ENCODE measurements around the gene RCAN2.
"Not testable (repeated sequence)": the region's sequence is repeated elsewhere in the genome, so short reads cannot be mapped to it uniquely, and the experiment has no call there.

The RCAN2 gene

DNA sequence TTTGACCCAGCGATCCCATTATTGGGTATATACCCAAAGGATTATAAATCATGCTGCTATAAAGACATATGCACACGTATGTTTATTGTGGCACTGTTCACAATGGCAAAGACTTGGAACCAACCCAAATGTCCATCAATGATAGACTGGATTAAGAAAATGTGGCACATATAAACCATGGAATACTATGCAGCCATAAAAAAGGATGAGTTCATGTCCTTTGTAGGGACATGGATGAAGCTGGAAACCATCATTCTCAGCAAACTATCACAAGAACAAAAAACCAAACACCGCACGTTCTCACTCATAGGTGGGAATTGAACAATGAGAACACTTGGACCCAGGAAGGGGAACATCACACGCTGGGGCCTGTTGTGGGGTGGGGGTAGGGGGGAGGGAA, 103.5 kb downstream of the RCAN2 start:
- DNase-seq (ENCODE audit: low read depth) = not testable (repeated sequence)

DNA sequence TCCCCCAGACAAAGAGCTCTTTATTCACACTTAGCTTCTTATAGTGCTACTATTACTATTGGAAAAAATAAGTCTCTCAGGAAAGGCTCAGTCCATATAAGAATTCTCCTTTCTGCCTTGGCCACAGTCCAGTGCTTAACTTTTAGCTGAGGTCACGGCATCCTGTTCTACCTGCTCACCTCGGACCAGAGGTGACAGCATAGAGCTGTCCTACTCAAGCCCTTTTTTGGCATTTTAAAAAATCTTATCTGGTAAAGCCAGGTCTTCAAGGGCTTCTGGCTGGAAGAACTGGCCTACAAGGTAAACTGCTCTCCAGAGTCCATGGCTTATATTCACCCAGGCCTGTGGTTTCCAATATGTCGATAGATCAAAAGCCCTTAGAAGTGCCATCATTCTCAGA, 109.7 kb downstream of the RCAN2 start:
- DNase-seq (ENCODE audit: low read depth) = no peak

DNA sequence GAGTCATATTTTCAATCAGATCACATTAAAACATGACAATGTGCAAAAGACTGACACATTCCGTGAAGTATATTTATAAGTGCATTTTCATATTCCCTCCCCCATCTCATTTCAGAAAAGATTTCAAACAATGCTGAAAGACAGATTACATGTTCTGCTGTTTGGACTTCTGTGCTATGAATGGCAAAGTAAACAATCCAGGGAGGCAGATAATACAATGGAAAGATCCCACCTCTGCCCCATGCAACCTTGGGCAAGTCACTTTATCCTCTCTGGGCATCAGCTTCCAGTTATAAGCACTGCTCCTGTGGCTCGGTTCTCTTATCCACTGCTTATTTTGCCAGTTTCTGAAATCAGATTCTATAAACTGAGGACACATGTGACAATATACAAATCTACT, 110.2 kb downstream of the RCAN2 start:
- no peak for DNase-seq (ENCODE audit: low read depth)

DNA sequence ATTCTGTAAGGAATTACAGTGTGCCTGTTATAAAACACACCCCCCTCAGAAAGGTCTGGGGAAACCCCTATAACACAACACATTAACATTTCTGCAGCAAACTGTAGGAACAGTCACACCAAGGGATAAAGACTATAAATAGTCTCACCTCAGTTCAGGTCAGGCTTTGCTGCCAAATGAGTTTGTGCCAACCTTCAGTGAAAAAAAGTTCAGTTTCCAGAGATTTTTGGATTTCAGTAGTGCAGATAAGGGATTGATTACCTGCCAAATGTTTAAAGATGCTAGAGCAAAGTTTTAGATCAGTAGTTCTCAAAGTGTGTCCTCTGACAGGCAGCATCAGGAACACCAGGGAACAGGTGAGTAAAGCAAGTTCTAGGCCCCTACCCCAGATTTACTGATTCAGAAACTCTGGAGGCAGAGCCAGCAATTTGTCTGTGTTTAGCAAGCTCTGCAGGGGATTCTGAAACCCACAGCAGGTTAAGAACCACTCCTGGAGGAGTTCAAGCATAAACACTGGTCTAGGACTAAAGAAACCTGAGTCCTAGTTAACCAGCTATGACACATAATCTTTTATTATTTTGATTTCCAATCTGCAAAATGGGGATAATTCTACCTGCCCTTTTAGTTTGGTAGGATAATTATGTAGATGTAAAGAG, 111.0 kb downstream of the RCAN2 start:
- DNase-seq (ENCODE audit: low read depth) = no peak

DNA sequence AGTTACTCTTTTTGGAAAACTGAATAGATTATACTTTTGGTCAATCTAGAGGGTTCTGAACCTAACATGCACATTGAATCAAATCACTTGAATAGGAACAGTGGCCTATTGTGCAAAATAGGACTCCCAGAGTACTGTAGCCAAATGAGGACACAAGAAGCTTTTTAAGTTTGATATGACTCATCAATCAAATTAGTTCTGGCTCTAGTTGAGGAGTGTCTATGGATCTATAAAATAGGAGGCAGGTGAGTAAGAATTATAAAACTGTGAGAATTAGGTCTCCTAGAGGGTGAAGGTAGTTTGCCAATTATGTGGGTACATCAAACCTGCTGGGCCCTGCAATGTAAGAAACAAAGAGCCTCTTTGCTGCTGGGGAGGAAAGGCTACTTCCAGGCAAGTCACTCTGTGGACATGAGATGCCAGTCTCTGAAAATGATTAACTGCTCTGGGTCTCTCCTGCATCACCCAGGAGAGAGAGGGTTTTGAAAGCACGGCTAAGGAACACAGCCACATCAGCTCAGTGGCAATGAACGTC, 112.3 kb downstream of the RCAN2 start:
- DNase-seq (ENCODE audit: low read depth) = no peak

DNA sequence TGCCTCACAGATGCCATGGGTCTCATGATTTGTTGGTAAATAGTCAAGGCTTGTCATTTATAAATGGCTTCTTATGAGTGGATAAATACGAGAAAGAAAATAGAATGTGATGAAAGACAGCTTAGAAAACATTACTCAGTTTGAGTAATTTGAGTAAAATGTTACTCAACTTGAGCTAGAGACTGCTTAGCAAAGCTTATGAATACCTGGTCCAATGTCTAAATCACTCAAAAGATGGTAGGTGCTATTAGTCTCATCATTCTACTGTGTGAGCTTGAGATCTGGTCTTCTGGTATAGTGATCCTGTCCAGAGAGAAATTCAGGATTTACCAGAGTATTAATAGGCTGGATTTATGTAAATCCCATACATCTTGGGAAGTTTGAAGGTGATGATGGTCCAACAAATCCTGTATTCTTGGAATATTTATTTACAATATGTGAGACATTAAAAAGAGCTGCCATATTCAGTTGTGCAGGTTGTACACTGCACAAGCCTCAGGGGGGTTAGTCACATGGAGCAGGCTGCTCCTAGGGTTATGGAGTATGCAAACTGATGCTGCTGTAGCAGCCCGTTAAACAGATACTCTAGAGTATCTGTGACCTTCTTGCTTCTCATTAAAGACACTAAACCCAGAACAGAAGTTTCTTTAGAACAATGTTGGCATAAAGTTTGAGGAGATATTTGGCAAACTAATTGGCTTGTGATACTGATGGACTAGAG, 112.9 kb downstream of the RCAN2 start:
- DNase-seq (ENCODE audit: low read depth) = no peak

DNA sequence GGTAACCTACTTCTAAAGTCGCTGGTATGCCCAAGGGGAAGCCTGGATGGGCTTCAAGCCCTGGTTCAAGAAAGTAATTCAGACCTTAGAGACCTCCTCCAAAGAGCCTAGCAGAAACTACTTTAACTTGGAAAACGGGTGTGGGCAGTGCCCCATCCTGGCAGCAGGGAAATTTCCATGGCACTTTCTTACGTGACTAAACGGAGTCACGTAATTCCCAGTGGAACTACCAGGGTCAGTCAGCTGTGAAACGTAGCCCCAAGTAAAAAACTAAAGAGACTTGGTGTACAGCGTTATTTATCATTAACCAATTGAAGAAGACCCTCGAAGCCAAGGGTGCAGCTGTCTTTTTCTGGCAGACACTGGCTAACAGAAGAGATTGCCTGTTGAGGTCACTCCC, 114.0 kb downstream of the RCAN2 start:
- no peak for DNase-seq (ENCODE audit: low read depth)

DNA sequence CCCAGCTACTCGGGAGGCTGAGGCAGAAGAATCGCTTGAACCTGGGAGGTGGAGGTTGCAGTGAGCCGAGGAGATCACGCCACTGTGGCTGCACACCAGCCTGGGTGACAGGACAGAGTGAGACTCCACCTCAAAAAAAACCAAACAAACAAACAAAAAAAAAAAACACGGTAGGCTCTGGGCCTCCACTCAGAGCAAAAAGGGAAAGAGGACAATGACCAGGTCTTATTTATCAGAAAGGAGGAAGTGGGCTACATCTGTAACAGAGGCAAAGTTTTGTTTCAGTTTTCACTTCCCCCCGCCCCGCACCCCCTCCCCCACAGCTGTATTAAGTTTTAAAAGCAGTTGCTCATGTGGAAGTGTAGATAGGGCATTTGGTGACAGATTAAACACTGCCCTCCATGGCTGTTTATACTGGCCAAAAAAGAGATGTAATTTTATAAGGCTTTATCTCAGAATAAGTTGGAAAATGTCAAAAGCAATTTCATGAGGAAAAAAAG, 114.6 kb downstream of the RCAN2 start:
- DNase-seq (ENCODE audit: low read depth) = no peak

DNA sequence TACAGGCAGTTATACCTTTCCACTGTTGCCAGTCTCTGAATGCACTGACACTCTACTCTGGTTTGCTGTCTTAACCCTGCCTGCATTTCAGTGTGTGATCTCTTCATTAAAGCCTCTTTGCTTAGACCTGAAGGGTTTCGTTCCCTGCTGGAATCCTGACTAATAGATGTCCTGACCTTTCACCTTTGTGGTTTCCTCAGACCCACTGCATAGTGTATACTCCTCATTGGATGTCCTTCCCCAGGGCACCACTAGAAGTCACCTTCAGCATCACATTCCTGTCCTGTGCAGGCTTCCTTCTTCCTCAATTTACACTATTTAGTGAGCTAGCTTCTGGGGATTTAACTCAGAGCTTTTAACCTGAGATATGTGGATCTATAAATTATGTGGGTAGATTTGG, 120.6 kb downstream of the RCAN2 start:
- no peak for DNase-seq (ENCODE audit: low read depth)

DNA sequence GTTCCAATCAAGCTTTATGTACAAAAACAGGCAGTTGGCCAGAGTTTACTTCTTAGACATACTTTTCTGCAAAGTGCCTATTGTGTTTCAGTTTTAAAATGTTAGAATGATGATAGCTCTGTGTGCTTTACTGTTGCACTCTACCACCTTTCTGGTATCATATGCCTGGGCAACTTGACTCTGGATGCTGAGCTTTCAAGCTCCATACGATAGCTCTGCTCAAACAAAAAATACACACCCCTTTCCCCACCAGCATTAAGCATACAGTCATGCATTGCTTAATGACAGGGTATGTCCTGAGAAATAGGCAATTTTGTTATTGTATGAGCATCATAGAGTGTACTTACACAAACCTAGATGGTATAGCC, 123.1 kb downstream of the RCAN2 start:
- DNase-seq (ENCODE audit: low read depth) = no peak

DNA sequence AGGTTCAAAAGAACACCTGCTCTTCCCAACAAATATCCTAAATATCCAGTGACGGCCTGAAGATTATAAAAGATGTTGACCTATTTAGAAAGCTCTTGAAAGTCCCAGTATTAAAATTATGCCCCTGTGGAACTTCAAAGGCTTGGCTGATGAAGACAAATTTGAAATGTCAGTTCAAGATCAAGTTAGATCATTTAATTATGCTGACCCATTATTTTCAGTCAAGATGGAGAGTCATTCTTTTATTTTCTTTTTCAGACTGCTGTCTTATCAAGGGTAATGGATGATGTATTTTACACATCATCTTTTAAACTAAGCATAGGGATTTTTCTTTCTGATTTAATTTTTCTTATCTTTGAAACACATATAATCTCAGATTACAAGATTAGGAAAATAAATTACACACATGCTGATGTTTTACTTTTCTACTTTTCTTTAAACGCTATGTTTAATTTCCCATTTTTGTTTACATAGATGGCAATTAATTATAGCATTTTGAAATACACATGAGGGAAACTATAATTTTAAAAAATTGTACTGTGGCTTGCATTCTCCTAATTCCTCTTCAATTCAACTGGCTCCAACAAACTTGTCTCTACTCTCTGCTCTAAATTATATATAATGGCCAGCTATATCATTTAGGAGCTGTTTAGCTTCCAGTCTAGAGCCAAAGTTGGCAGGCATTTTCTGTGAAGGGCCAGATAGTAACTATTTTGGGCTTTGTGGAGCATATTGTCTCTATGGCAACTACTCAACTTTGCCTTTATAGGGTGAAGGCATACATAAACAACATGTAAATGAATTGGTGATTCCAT, 123.7 kb downstream of the RCAN2 start:
- no peak for DNase-seq (ENCODE audit: low read depth)

DNA sequence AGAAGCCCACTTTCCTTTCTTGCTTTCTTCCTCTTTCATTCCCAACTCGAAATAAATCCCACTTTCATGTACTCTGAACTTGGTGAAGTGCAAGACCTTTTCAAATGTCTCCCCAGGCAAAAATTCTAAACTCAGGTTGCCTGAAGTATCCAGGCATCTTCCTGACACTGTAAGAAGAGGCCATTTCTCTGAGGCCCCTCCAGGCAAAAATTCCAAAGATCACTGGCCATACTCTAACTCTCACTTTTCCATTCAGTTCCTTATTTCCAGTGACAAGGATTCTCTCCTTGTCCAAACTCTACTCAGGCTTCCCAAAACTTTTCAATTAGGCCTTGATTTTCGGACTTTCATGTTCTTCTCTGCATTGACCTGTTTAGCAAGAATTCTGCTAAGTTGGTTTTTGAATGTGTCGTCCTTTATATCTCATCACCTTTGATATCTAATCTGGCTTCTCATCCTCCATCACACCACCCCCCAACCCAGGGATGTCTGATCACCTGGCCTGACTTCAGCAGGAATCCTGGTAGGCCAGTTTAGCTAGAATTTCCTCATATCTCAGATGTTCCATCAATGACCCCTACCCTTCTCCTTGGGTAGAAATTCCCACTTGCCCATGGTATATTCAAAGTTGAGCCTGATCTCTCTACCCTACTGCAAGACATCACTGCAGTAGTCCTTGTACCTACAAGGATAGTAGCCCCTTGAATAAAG, 124.9 kb downstream of the RCAN2 start:
- no peak for DNase-seq (ENCODE audit: low read depth)

DNA sequence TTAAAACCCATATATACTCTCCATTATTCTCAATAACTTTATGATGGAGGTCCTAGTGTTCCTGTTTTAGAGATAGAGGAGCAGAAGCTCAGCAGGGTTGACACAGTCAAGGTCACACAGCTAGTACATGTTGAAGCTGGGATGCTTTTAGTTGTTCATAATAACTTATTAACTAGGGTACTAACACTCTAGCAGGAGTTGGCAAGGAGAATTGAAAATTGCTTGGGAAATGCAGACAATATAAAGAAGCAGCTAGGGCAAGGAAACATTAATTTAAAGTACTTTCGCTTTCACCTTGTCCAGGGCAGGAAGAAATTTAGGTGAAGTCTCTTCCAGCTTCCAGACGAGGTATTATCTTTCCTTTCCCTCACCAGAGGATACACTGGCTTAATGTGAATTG, 133.7 kb downstream of the RCAN2 start:
- no peak for DNase-seq (ENCODE audit: low read depth)

DNA sequence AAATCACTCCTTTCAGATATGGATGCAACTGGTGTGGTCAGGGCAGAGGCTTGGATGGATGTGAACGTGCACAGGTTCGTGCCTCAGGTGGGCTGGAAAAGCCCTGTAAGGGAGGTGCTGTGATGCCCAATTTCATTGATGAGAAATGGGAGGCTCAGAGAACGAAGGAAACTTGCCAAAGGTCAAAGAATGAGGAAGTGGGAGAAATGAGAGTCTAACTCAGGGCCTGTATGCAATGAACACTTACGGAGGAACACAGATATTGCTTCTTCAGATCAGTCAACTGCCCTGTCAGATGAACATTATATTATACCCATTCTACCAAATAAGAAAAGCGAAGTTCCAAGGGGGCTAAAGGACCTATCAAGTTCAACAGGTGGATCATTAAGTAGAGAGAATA, 134.7 kb downstream of the RCAN2 start:
- no peak for DNase-seq (ENCODE audit: low read depth)

DNA sequence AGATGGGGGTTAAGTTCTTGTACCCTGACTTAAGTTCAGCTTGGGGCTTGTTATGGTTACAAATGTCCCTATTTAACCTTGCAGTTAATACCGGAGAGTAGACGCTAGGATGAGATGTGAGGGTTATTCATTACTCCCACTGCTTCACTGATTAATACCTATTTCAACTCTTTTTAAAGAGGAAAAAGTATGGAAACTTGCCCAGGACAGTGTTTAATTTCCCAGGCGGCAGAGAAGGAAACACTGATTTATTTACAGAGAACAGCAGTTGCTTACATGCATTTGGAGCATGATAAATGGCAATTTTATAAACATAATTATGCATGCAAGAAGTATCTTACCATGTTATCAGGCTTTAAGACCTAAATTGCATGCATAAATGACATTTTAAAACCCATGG, 137.7 kb downstream of the RCAN2 start:
- no peak for DNase-seq (ENCODE audit: low read depth)

DNA sequence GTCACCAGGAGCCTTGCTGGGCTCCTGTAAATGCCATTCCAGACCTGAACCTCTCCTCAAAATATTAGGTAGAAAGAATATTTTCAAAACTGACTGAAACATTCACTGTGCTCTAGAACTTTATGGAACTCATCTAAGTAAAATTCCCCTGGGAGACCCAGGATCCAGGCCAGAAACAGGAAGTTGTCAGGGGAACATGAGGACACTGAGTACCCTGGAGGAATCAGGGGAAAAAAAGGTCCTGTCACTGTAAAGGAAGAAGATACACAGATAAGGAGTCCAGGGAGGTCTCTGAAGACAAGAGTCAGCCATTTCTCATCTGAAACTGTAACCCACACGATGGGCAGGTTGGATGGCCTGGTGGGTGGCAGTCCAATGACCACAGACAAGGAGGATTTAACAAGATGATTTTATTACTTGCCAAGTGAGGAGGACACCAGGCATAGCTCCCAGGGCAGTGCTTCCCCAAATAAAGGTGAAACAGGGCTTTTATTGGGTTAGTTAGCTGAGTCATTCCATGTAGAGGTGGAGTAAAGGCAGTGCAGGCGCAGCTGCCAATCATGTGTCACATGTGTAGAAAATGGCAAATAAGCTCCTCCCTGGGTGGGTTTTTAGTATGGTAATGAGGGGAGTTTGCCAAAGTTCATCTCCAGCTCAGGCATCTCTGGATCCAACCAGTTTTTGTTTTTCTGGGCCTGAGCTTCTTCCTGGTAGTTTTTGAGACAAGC, 138.5 kb downstream of the RCAN2 start:
- no peak for DNase-seq (ENCODE audit: low read depth)

DNA sequence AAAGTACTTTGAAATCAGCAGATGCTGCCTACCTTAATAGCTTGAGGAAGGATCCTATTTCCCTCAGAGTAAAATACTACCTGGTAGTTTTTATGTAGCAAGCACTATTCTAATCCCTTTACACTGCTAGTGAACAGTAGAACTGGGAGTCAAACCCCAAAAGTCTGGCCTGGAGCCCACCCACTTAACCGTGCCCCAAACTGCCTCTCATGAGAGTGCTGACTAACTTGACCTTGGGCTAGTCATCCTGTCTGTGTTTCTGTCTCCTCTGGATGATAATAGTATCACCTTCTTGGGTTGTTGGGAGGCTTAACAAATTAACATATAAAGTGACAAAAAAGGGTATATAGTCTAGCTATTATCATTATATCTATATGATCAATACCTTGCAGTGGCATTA, 140.5 kb downstream of the RCAN2 start:
- DNase-seq (ENCODE audit: low read depth) = no peak

DNA sequence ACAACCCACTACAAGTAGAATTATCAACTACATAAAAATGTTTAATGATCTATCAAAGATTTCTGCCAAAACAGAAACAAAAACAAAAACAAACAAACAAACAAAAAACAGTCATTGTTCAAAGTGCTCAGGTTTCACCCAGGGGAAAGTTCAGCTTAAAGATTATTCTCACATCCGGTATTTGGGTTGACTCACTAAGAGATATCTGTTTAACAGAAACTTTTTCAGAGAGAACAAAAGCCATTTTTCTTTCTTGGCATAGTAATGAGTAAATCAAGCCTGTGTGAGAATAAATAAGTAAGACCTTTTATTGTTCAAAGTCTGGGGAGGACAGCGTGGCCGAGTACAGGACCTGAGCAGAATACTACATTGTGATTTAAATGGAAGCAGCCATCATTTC, 143.6 kb downstream of the RCAN2 start:
- DNase-seq (ENCODE audit: low read depth) = no peak

DNA sequence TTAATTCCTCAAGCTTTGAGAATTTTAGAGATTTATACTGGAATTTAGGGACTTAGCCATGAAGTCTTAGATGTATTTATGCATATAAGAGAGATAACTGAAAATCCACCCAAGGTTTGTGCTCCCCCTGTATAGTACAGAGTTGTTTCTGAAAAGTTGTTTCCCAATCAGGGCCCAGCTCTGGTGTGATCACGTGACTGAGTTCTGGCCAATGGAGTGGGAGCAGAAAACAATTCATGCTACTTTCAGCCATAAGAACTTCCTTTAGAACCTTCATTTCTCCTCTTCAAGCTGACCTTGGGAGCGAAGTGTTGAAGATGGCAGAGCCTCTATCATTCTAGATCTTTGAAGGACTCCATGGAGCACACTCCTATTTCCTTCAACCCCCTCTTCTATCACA, 151.0 kb downstream of the RCAN2 start:
- no peak for DNase-seq (ENCODE audit: low read depth)

DNA sequence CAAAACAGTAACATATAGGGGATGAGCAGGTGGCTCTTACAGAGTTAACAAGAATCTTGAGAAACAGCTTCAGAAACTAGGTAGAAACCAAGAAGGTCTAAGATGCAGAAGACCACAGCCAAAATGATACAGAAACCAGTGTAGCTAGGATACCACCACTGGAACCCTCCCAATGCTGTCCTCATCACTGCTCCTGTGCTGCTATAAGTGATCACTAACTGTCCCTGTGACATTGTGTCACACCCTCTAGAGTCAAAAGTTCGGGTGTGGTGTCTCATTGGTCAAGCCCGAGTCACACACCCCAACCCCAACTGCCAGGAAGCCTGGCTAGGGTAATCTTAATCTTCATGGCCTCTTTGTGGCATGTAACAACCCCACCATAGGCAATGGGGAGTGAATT, 153.1 kb downstream of the RCAN2 start:
- DNase-seq (ENCODE audit: low read depth) = no peak

DNA sequence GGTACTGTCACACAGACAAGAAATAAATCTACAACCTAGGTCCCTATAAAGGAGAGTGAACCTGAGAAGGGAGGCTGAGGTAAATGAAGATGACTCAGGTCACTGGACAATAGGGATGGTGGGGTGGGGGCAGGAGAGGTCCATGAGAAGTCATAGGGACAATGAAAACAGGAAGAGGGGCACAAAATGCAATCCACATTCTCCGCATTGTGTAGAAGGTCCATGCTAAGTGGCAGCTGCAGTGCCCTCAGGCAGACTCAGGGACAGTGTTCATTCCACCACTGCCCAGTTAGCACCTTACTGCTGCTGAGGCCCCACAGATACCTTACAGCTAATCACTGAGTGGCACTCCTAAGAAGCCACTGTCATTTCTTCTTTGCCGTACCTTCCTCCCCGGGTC, 156.8 kb downstream of the RCAN2 start:
- no peak for DNase-seq (ENCODE audit: low read depth)

DNA sequence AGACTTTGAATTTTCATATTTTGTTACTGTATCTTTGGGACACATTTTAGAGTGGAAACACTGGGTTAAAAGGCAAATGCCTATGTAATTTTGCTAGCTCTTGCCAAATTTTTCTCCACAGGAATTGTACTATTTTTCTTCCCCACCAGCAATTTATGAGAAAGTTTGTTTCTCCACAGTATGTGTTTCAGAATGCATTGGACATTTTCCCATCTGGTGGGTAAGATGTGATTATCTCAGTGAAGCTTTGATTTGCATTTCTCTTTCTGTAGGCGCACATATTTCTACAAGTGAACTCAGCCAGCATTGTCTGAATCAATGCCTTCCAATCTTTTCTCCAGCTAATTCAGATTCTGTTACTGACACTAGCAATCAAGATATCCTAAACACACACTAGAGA, 157.8 kb downstream of the RCAN2 start:
- DNase-seq (ENCODE audit: low read depth) = no peak

All from stimulated activated CD8-positive, alpha-beta memory T cell treated with anti-CD3 and anti-CD28 coated beads, Interleukin-15, amount 100 ng/mL, for 1 hour (primary cell).